PFSK-1 (cell line): ENCODE data around the gene MRPL16.

ENCODE experiments used
- FOXP2 ChIP-seq: optimal IDR thresholded peaks from 2 replicates; pipeline ENCODE3; 2011; ENCODE audit warnings: borderline replicate concordance, control low read depth, inconsistent platforms; ENCODE audit not compliant: insufficient read depth; ENCODE audit errors: extremely low read length, extremely low read depth
- POLR2AphosphoS5 ChIP-seq: IDR thresholded peaks from 2 replicates; pipeline ENCODE4 v1.6.1; 2012; ENCODE audit warnings: low read depth, mild to moderate bottlenecking, control low read depth, low read length, moderate library complexity
- REST ChIP-seq, 2 experiments: IDR thresholded peaks; 2 replicates each; pipeline versions ENCODE4 v1.6.1 to v1.8.0; 2011 to 2012; ENCODE audit warnings: low read depth in 2 of 2, low read length in 2 of 2, control low read depth in 1 of 2, inconsistent platforms in 1 of 2, mild to moderate bottlenecking in 1 of 2, moderate library complexity in 1 of 2; ENCODE audit not compliant: insufficient read depth in 1 of 2
- SIN3A ChIP-seq: IDR thresholded peaks from 2 replicates; pipeline ENCODE4 v1.6.1; 2012; ENCODE audit warnings: mild to moderate bottlenecking, low read length, moderate library complexity, borderline replicate concordance; ENCODE audit not compliant: insufficient read depth
- TAF1 ChIP-seq: IDR thresholded peaks from 2 replicates; pipeline ENCODE4 v1.6.1; 2012; ENCODE audit warnings: low read length, control low read depth, borderline replicate concordance; ENCODE audit not compliant: insufficient read depth

MRPL16 gene

DNA sequence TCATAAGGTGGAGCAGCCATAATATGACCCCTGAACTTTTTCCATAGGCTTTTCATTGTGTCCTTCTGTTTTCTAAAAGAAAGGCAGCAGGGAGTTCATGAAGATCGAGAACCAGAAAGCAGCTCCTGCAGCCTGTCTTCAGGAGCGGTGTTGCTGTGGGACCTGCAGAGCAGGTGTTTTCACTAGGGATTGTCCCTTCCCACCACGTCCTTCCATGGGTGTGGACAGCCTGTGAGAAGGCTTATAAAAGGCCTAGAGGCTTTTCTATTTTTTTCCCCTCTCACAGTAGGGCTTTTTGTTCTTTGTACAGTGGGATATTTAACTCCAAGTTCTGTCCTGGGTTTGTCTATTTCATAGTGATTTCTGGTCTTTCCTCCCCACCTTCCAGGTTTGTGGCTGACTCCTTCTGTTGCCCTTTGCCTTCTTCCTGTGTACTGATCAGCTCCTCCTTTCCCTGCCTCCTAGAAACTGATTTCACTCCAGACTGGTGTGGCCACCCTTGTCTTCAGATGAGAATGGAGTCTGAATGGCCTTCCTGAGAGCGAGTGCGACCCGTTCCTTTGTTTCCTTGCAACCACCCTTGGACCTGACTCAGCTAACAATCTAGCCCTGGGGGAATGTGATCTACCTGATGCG lies 10.1 kb downstream of the MRPL16 start:
- TF ChIP-seq SIN3A (no peak), FOXP2 (no peak), TAF1 (no peak), POLR2AphosphoS5 (no peak), REST (IDR thresholded peaks at IDR 0.05; ENCODE audit: insufficient read depth in 1 of 2, low read depth in 2 of 2, low read length in 2 of 2) (no peak)

GRCh38 chr11:59794417-59794816 lies 16.2 kb downstream of the MRPL16 start:
- no peak for TF ChIP-seq REST (IDR thresholded peaks at IDR 0.05; ENCODE audit: insufficient read depth in 1 of 2, low read depth in 2 of 2, low read length in 2 of 2)
- no peak for TF ChIP-seq POLR2AphosphoS5

- TF ChIP-seq POLR2AphosphoS5 (no peak), TAF1 (no peak), FOXP2 (no peak), SIN3A (no peak), REST (IDR thresholded peaks at IDR 0.05; ENCODE audit: insufficient read depth in 1 of 2, low read depth in 2 of 2, low read length in 2 of 2) (no peak)
Observed at GRCh38 chr11:59792507-59792906, 18.1 kb downstream of the MRPL16 start.

- TF ChIP-seq POLR2AphosphoS5 (no peak), SIN3A (no peak), FOXP2 (no peak), REST (IDR thresholded peaks at IDR 0.05; ENCODE audit: insufficient read depth in 1 of 2, low read depth in 2 of 2, low read length in 2 of 2) (no peak), TAF1 (no peak)
Observed at GRCh38 chr11:59791639-59792038, 18.9 kb downstream of the MRPL16 start.

- TF ChIP-seq REST (IDR thresholded peaks at IDR 0.05; ENCODE audit: insufficient read depth in 1 of 2, low read depth in 2 of 2, low read length in 2 of 2) (no peak), SIN3A (no peak), TAF1 (no peak)
Observed at GRCh38 chr11:59787816-59788215, 22.8 kb downstream of the MRPL16 start.
